Upper lobe of right lung (tissue), 1 donor: Measurements from ENCODE around the gene CALM1. TPM values are rescaled to one million over a fixed set of nuclear protein-coding genes. Genes with fewer than 3 reads are reported as not detected.

Experiments
- ATAC-seq: fragments of 200-7000 bp; cut with Tn5 transposase; one replicate; pipeline ENCODE4 v1.9.1; 2020; ENCODE audit warnings: mild to moderate bottlenecking, moderate library complexity
- DNase-seq: peaks from one replicate; pipeline ENCODE4 v3.0.0-alpha.2; 2020
- H3K27ac ChIP-seq: fragments of 200-600 bp; one replicate; pipeline ENCODE4 v1.8.0; 2022
- H3K27me3 ChIP-seq: fragments of 200-600 bp; one replicate; pipeline ENCODE4 v1.8.0; 2022; ENCODE audit warnings: mild to moderate bottlenecking
- H3K36me3 ChIP-seq: fragments of 200-600 bp; one replicate; pipeline ENCODE4 v1.8.0; 2022
- H3K4me1 ChIP-seq: fragments of 200-600 bp; one replicate; pipeline ENCODE4 v1.8.0; 2022
- H3K4me3 ChIP-seq: fragments of 200-600 bp; one replicate; pipeline ENCODE4 v1.8.0; 2022; ENCODE audit warnings: mild to moderate bottlenecking
- H3K9me3 ChIP-seq: fragments of 200-600 bp; one replicate; pipeline ENCODE4 v1.8.0; 2022
- CTCF ChIP-seq: fragments of 200-600 bp; IDR thresholded peaks from one replicate; pipeline ENCODE4 v1.8.0; 2022; ENCODE audit warnings: antibody characterized with exemption
- intact Hi-C: fragments of 100-400 bp; cut with DNase I; formaldehyde crosslinking; loops from one replicate; pipeline ENCODE4 v1.11.0; 2022
- total RNA-seq: library from RNA; stranded (reverse); fragmentation: NEBNext Ultra II Directional; extraction: Animal tissue kit (Norgen Biotek cat#: 25700); gene quantifications from one replicate; pipeline ENCODE4 v1.2.1, GENCODE V29; 2021
- donor health status: DM: no; HTN: yes; CAD: no; lungs with severe emphysema.

The CALM1 gene
- total RNA-seq, 1 donor from 2014 or later = 477 TPM

DNA sequence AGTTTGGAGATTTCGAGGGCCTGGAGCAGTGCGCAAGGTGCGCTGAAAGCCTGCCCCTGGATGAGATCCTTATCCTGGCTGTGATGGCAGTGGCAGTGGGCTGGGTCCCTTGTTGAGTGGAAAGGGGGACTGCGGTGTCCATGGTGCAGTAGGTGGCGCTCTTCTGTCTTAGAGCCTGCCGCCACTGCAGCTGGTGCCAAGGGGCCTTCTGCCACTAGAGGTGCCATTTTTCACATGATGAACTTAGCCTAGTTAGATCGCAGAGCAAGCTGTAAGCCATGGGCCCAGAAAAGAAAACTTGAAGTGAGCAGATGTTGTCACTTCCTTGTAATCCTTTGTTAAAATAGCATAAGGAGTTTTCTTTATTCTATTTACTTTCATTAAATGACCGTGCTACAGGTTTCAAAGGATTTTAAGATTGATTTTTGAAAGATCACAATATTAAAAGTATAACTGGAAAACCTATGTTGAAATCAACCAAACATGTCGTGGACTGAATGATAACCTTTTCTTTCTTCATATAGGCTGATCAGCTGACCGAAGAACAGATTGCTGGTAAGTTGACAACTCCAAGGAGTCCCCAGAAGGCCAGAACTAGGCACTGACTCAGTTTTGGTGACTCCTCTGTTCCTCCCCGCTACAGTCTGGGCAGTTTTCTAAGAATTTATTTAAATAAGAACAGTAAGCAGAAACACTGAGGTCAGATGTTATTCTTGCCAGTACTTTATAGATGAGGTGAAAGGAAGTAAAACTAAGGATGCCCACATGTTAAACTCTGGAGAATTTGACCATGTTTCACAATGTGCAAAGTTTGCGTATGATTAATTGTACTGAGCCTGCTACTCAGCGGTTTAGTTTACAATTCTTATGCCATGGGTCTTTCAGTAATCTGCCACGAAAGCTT is 3.0 kb downstream of the CALM1 start:
- Histone ChIP-seq H3K4me1 (peaks cover 42% of the 10 kb centered on the region), H3K9me3 (no peaks in the 10 kb centered on the region)

DNA sequence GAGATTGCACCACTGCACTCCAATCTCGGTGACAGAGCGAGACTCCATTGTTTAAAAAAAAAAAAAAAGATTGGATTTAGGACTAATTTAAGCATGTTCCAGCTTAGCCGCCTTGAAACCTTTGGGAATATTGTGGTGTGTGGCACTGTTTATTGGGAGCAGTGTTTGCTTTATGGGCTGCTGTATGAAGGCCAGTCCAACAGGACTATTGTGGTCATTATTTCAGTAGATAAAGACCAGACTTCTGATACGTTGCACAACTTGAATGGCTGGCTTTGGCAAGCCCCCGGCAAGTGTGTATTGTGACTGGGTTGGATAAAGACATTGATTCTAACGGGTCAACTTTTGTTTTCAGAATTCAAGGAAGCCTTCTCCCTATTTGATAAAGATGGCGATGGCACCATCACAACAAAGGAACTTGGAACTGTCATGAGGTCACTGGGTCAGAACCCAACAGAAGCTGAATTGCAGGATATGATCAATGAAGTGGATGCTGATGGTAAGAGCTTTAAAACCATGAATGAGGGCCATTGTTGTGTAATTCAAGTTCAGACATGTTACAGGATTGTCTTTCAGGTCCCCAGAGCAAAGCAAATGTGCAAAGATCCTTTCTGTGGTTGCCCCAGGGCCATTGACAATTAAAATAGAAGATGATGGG is 4.2 kb downstream of the CALM1 start:
- intact Hi-C loops = no loop called here

More for the DNA sequence above, 3.0 kb downstream of the CALM1 start:
- TF ChIP-seq CTCF = peak; percentile 100
- DNase-seq (peak; percentile 91), ATAC-seq (peak; percentile 81)
- Histone ChIP-seq H3K27ac (peak overlapping the region; percentile 89), H3K4me3 (peak overlapping the region; percentile 99), H3K27me3 (no peaks in the 10 kb centered on the region), H3K36me3 (peaks cover 50% of the 10 kb centered on the region)
- intact Hi-C loops = no loop called here

DNA sequence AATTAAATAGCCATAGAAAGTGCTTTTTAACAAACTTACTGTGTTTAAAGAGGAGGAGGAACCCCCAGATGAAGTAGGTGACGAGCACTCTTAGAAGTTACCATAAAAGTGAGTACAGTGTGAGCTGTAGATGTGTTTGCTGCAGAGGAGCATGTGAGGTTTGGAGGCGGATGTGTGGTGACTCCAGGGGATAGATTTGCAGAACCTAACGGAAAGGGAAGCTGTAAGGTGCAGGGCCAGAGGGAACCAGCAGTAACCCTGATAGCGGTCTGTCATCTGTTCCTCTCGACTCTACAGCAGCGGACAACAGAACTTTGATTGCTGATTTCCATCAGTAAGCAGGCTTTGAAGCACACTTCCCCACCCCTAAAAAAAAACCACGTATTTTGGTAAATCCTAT is 5.2 kb downstream of the CALM1 start:
- no peak for ATAC-seq
- DNase-seq = no peak
- H3K27ac ChIP-seq = no peak overlapping the region

More for the DNA sequence above, 4.2 kb downstream of the CALM1 start:
- peaks cover 42% of the 10 kb centered on the region for H3K4me1 ChIP-seq
- no peaks in the 10 kb centered on the region for H3K27me3 ChIP-seq
- TF ChIP-seq CTCF = no peak
- peaks cover 62% of the 10 kb centered on the region for H3K36me3 ChIP-seq
- no peak for DNase-seq
- no peaks in the 10 kb centered on the region for H3K9me3 ChIP-seq
- ATAC-seq = no peak
- no peak overlapping the region for H3K4me3 ChIP-seq
- no peak overlapping the region for H3K27ac ChIP-seq

GRCh38 chr14:90403065-90403464 is 6.2 kb downstream of the CALM1 start:
- Histone ChIP-seq H3K4me1 (peaks cover 42% of the 10 kb centered on the region), H3K4me3 (no peak overlapping the region), H3K27me3 (no peaks in the 10 kb centered on the region), H3K9me3 (no peaks in the 10 kb centered on the region), H3K36me3 (peaks cover 80% of the 10 kb centered on the region), H3K27ac (no peak overlapping the region)
- intact Hi-C loops = no loop called here
- TF ChIP-seq CTCF = no peak
- DNase-seq (no peak), ATAC-seq (no peak)

More for the DNA sequence above, 5.2 kb downstream of the CALM1 start:
- no peak overlapping the region for H3K4me3 ChIP-seq
- H3K36me3 ChIP-seq = peaks cover 72% of the 10 kb centered on the region
- no peaks in the 10 kb centered on the region for H3K9me3 ChIP-seq
- H3K27me3 ChIP-seq = no peaks in the 10 kb centered on the region
- TF ChIP-seq CTCF = no peak
- intact Hi-C loops = no loop called here
- peaks cover 42% of the 10 kb centered on the region for H3K4me1 ChIP-seq

DNA sequence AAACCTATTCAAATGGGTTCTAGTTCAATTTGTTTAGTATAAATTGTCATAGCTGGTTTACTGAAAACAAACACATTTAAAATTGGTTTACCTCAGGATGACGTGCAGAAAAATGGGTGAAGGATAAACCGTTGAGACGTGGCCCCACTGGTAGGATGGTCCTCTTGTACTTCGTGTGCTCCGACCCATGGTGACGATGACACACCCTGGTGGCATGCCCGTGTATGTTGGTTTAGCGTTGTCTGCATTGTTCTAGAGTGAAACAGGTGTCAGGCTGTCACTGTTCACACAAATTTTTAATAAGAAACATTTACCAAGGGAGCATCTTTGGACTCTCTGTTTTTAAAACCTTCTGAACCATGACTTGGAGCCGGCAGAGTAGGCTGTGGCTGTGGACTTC is 8.3 kb downstream of the CALM1 start:
- Histone ChIP-seq H3K4me1 (peaks cover 33% of the 10 kb centered on the region), H3K27me3 (no peaks in the 10 kb centered on the region), H3K9me3 (no peaks in the 10 kb centered on the region), H3K36me3 (peaks cover 77% of the 10 kb centered on the region), H3K27ac (no peak overlapping the region), H3K4me3 (no peak overlapping the region)
- ATAC-seq (no peak), DNase-seq (no peak)
- no peak for TF ChIP-seq CTCF
- intact Hi-C loops = no loop called here
